Stimulated activated CD8-positive, alpha-beta memory T cell treated with anti-CD3 and anti-CD28 coated beads, Interleukin-12 subunit alpha, Interleukin-12 subunit beta, amount 100 ng/mL, for 4 hours (primary cell): ENCODE measurements around the gene HAUS7.

ENCODE experiments used
- DNase-seq: peaks from one replicate; pipeline ENCODE4 v3.0.0-alpha.2; 2020; ENCODE audit warnings: low read depth

Gene HAUS7

GRCh38 chrX:153438532-153438931, 31.8 kb downstream of the HAUS7 start:
- no peak for DNase-seq

GRCh38 chrX:153435845-153436244, 34.5 kb downstream of the HAUS7 start:
- no peak for DNase-seq

GRCh38 chrX:153434801-153435200, 35.6 kb downstream of the HAUS7 start:
- no peak for DNase-seq

- no peak for DNase-seq
Observed at GRCh38 chrX:153433781-153434285, 36.5 kb downstream of the HAUS7 start.

- no peak for DNase-seq
Observed at GRCh38 chrX:153433161-153433680, 37.2 kb downstream of the HAUS7 start.

DNA sequence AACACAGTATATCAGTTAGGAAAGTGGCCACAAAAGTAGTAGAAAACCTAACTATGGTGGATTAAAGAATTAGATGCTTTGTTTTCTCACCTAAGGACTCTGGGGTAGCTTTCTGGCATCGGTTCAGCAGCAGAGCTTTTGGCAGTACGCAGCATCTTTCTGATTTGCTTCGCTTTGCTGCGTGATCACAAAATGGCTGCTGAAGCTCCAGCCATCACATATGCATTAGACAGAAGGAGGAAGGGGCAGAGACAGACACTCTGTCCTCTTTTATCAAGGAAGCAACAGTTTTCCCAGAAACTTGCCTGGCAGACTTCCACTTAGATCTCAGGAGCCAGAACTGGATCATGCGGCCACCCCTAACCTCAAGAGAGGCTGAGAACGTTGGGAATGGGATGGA, 39.6 kb downstream of the HAUS7 start:
- no peak for DNase-seq

DNA sequence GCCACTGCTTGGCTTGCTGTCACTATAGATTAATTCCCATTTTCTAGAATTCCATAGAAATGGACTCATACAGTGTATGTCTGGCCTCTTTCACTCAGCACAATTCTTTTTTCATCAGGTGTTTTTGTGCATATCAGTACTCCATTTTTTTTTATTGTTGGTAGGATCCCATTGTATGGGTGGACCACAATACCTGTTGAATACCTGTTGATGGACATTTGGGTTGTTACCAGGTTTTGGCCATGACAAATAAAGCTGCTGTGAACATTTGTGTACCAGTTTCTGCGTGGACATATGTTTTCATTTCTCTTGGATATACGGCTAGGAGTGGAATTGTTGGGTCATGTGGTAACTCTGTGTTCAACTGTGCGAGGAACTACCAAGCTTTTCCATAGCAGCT, 44.2 kb downstream of the HAUS7 start:
- no peak for DNase-seq

DNA sequence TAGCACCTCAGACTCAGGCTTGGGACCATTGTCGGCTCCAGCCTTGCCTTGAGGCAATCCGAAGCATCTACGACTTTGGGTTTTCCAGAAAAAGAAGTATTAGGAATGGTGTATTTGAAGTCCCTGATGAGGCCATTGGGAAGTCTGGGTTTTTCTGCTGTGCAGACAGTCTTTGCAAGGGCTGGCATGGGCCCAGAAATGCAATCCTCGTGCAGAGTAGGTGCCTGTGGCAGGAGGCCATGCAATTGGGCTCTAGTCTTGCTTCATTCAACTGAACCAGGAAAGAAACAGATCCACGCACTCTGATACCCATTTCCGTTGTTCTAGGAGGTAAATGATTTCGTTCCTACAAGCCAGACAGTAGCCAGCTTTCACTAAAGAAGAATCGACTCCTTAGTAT, 46.7 kb downstream of the HAUS7 start:
- DNase-seq, result no peak

- DNase-seq, result no peak
Observed at GRCh38 chrX:153421856-153422255, 48.5 kb downstream of the HAUS7 start.

DNA sequence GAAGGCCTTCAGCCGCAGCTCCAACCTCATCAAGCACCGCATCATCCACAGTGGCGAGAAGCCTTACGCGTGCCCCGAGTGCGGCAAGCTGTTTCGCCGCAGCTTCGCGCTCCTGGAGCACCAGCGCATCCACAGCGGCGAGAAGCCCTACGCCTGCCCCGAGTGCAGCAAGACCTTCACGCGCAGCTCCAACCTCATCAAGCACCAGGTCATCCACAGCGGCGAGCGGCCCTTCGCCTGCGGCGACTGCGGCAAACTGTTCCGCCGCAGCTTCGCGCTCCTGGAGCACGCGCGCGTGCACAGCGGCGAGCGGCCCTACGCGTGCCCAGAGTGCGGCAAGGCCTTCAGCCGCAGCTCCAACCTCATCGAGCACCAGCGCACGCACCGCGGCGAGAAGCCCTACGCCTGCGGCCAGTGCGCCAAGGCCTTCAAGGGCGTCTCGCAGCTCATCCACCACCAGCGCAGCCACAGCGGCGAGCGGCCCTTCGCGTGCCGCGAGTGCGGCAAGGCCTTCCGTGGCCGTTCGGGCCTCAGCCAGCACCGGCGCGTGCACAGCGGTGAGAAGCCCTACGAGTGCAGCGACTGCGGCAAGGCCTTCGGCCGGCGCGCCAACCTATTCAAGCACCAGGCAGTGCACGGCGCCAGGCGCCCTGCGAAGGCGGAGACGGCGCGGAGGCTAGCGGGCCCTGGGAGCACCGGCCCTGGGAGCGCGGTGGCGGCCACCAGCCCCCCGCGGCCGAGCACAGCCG, 49.4 kb downstream of the HAUS7 start:
- no peak for DNase-seq

GRCh38 chrX:153417637-153418036, 52.7 kb downstream of the HAUS7 start:
- no peak for DNase-seq

DNA sequence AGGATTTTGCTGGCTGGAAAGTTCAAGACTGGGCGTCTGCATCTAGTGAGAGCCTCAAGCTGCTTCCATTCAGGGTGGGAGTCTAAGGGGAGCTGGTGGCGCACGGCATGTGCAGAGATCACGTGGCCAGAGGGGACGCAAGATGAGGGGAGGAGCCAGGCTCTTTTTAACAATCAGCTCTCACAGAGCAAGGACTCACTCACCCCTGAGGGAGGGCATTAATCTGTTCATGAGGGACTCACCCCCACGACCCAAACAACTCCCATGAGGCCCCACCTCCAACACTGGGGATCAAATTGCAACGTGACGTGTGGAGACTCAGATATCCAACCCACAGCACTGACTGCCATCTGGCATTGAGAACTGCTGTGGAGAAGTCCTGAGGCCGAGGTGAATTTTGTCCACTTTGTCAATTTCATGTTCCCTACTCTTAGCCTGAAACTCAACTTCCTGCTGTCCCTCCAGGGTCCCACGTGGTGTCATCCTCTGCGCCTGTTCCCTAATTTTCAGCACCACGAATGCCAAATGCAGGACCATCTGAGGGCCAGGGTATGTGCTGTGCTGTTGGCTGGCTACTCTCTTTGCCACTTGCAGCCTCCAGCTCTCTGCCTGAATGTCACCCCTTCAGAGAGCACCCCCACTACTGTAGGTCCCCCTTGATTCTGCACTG, 53.5 kb downstream of the HAUS7 start:
- DNase-seq, result no peak

DNA sequence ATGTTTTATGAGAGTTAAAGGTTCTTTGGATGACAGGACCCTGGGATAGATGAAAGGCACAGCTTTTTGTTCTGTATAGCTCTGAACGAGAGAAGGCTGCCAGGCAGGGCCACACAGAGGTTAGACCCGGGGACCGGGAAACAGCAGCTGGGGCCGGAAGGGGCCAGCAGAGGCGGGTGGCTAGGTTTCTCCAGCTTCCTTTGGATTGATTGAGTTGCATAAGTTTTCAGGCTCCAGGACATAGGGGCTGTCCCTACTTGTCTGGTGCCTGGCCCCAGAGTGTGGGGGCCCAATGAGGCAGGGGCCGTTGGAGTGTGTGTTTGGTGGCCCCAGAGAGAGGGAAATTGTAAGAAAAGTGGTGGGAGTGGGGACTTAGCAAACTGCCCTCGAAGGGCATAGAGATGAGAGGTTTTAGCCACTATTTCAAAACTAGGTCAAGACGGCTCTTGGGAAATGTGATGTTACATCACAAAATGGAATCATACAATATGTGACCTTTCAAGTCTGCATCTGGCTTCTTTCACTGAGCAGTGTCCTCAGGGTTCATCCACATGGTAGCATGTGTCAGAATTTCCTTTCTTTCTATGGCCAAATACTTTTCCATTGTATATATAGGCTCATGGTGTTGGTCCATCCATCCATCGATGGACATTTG, 55.4 kb downstream of the HAUS7 start:
- DNase-seq, result no peak

GRCh38 chrX:153413731-153414130, 56.6 kb downstream of the HAUS7 start:
- no peak for DNase-seq

DNA sequence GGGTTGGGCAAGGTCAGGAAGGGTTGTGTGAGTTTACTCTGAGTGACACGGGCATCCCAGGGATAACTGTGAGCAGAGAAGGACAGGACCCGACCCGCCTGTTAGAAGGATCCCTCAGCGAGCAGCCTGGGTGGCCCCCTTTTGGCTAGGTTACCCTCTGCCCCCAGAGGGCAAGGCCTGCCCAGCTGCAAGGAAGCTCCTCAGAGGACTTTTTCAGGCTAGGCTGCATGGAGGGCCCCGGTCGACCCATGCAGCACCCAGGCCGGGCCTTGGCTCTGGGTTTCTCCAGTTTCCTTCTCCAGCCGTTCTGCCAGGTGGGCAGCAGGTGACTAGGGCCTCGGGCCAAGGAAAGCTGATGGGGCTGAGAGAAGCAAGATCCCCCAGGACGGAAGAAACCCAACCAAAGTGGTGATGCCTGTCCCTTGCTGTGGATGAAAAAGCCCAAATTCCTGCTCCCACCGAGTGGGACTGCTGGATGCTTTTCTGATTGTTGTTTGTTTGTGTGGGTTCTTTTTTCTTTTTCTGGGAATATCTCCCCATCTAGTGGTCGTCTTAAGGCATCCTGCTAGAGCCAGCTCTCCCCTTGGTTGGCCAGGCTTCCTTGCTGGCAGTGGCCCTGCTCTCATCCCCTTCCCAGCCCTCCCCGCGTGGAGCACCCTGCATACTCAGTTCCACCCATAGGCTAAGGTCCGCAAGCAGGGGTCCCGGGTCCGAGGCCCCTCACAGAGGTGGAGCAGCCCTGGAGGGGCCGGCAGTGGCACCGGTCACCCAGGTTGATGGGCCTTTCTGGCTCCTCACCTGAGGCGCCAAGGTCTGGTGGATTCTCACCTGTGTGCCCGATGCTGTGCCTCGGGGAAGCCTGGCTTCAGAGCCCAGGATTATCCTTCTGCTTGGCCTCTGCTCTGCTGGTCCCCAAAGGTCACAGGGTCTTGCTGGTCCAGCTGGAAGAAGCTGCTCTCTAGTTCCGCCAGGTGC, 57.3 kb downstream of the HAUS7 start:
- DNase-seq, result no peak

DNA sequence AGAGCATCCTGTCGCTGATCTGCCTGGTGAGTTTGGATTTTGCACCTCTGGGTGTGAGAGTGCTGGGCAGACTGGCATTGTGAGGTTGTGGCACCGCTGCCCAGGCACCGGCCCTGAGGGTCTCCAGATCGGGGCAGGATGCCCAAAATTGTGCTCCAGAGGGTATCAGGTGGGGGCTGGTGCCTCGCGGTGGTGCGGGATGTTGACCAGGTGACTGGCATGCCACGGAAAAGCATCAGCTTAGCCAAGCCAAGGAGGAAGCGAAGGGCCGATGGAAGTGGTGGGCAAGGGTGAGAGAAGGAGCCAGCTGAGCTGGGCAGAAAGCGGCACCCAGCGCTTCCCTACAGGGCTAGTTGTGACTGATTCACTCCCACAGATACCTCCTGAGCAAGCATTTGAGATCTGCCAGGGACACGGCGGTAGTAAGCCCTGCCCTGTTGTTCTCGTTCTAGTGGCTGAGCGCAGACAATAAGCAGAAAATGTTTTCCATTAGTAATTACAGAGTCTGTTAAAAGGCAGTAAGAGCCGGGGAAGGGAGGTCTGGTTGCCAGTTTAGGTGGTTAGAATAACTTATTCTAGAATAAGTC, 58.3 kb downstream of the HAUS7 start:
- DNase-seq, result no peak

GRCh38 chrX:153411255-153411987, 59.0 kb downstream of the HAUS7 start, which contains the start of gene ZFP92:
ZFP92 (plus strand) TSS chrX:153411472; CDS start chrX:153418323, 6,851 bp downstream.
- DNase-seq, result peak; percentile 26

DNA sequence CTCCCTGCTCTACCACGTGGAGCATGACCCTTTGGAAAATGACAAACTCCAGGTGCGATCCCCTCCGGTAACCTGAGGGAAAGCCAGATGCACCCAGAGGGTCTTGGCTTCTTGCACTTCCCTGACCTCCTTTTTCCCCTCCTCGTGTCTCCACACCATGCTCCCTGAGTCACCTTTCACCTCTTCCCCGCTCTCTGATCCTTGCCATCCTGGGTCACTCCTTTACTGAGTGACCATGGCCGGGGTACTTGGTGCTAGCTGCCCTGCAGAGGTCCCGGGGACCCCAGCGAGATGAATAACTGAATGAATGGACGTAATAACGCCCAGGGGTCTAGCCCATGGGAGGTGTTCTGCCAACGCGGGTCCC, 59.5 kb downstream of the HAUS7 start:
- no peak for DNase-seq

DNA sequence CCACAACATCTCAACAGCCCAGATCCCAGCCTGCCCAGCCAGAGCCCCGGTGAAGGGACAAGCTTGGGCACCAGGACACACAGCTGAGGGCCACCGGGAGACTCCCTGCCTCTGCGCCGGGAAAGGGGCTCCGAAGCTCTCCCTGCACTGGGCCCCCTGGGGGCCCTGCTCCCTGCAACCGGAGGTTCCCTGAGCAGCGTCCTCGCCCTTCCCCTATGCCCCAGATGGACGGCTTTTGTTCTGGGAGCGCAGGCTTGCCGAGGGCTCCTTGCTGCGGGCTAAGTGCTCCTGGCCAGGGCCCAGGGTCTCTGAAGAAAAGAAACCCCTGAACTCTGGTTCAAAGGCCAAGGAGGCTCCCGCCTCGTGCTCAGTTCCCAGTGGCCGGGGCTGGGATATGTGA, 60.0 kb downstream of the HAUS7 start:
- DNase-seq, result no peak

- no peak for DNase-seq
Observed at GRCh38 chrX:153409414-153410101, 60.8 kb downstream of the HAUS7 start.
